ENCODE results near the gene IER5. TPM values are rescaled to one million over a fixed set of nuclear protein-coding genes. Genes with fewer than 3 reads are reported as not detected.

Gene IER5
- total and polyA plus RNA-seq, 2 donors (not counting 1 experiment from before 2014, with no cell fraction given): 19.1 to 42.8 TPM

DNA sequence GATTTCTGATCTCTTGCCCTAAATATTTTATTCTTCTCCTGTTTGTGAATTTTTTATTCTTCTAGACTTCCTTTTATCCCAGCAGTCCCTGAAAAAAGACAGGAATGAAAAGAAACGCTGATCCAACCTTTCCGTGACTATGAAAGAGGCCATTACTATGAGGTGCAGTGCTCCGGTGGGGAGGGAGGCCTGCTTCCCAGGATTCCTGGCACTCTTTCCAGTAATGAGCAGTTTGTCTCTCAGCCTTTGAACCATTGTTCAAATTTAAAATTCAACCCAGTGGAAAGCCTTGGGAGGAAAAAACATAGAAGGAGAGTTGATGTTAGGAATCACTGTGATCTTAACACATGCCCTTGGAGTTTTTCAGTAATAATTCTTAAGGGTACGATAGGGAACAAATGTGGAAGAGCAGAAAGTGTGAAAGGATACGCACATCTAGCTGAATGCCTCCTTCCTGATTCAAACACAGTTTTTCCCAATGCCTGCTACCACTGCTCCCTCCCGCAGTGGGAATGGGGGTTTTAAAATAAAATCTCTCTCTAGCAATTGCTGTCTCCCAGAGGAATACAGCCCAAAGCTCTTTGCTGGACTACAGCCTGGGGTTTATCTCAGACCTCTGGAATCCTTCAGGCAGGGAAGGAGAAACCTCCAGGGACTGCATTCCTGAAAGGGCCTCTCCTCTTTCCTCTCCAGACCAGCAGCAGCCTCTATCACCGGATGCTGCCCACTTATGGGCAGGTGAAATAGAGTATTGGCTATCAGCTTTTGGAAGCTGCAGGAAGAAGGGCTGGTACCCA lies 6.1 kb downstream of the IER5 start:
- Histone ChIP-seq H3K79me2 (ENCODE audit: control insufficient read depth, insufficient read depth, low read length) (peaks cover 43% of the 10 kb centered on the region), H3K4me2 (ENCODE audit: extremely low read depth, insufficient read depth, low read length) (peak overlapping the region; percentile 46), H3K9ac (ENCODE audit: insufficient read depth, low read length) (no peak overlapping the region), H3K9me3 (ENCODE audit: control insufficient read depth, insufficient read depth, low read depth, low read length) (no peaks in the 10 kb centered on the region), H2AFZ (ENCODE audit: low read length) (no peak overlapping the region), H3K27me3 (ENCODE audit: control insufficient read depth, insufficient read depth, low read length) (no peaks in the 10 kb centered on the region), H3K4me1 (ENCODE audit: control insufficient read depth, extremely low read depth, insufficient read depth, low read length) (peaks cover 46% of the 10 kb centered on the region), H3K4me3 (replicated peaks in 1 of 4; ENCODE audit: control extremely low read depth in 1 of 4, insufficient read depth in 1 of 4, low read depth in 3 of 4, low read length in 4 of 4) (peak overlapping the region in 1 of 4 experiments; percentile 5), H4K20me1 (ENCODE audit: control insufficient read depth, extremely low read depth, insufficient read depth, low read length) (peaks cover 6% of the 10 kb centered on the region), H3K36me3 (ENCODE audit: control insufficient read depth, insufficient read depth, low read length) (peaks cover 8% of the 10 kb centered on the region), H3K27ac (ENCODE audit: insufficient read depth, low read length) (peak overlapping the region; percentile 86)
- DNase-seq (ENCODE audit: low read depth in 2 of 2): peak; percentile 83 to 96
- TF ChIP-seq, protein P1, sequence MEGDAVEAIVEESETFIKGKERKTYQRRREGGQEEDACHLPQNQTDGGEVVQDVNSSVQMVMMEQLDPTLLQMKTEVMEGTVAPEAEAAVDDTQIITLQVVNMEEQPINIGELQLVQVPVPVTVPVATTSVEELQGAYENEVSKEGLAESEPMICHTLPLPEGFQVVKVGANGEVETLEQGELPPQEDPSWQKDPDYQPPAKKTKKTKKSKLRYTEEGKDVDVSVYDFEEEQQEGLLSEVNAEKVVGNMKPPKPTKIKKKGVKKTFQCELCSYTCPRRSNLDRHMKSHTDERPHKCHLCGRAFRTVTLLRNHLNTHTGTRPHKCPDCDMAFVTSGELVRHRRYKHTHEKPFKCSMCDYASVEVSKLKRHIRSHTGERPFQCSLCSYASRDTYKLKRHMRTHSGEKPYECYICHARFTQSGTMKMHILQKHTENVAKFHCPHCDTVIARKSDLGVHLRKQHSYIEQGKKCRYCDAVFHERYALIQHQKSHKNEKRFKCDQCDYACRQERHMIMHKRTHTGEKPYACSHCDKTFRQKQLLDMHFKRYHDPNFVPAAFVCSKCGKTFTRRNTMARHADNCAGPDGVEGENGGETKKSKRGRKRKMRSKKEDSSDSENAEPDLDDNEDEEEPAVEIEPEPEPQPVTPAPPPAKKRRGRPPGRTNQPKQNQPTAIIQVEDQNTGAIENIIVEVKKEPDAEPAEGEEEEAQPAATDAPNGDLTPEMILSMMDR (conservative IDR thresholded peaks at IDR 0.05 in 1 of 2, IDR thresholded peaks at IDR 0.05 in 1 of 2; ENCODE audit: low read depth in 1 of 2, low read length in 2 of 2): no peak
- no peak for TF ChIP-seq EZH2 (IDR thresholded peaks at IDR 0.05; ENCODE audit: low read length, missing control alignments)

DNA sequence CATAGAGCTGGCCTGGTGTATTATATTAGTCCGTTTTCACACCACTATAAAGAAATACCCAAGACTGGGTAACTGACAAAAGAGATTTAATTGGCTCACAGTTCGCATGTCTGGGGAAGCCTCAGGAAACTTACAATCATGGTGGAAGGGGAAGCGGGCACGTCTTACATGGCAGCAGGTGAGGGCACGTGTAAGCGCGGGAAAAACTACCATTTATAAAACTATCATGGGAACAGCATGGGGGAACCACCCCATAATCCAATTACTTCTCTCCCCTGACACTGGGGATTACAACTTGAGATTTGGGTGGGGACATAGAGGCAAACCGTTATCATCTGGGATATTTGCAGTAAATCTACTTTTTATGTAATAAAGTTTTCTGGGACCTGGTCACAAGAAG lies 6.8 kb downstream of the IER5 start:
- Histone ChIP-seq H2AFZ (ENCODE audit: low read length) (no peak overlapping the region), H3K9ac (ENCODE audit: insufficient read depth, low read length) (no peak overlapping the region), H4K20me1 (ENCODE audit: control insufficient read depth, extremely low read depth, insufficient read depth, low read length) (peaks cover 3% of the 10 kb centered on the region), H3K9me3 (ENCODE audit: control insufficient read depth, insufficient read depth, low read depth, low read length) (no peaks in the 10 kb centered on the region), H3K4me2 (ENCODE audit: extremely low read depth, insufficient read depth, low read length) (peak overlapping the region; percentile 76), H3K27me3 (ENCODE audit: control insufficient read depth, insufficient read depth, low read length) (no peaks in the 10 kb centered on the region), H3K79me2 (ENCODE audit: control insufficient read depth, insufficient read depth, low read length) (peaks cover 36% of the 10 kb centered on the region), H3K4me1 (ENCODE audit: control insufficient read depth, extremely low read depth, insufficient read depth, low read length) (peaks cover 52% of the 10 kb centered on the region), H3K27ac (ENCODE audit: insufficient read depth, low read length) (peak overlapping the region; percentile 86), H3K4me3 (replicated peaks in 1 of 4; ENCODE audit: control extremely low read depth in 1 of 4, insufficient read depth in 1 of 4, low read depth in 3 of 4, low read length in 4 of 4) (no peak overlapping the region), H3K36me3 (ENCODE audit: control insufficient read depth, insufficient read depth, low read length) (peaks cover 5% of the 10 kb centered on the region)
- TF ChIP-seq, protein P1 (conservative IDR thresholded peaks at IDR 0.05 in 1 of 2, IDR thresholded peaks at IDR 0.05 in 1 of 2; ENCODE audit: low read depth in 1 of 2, low read length in 2 of 2): no peak
- no peak for TF ChIP-seq EZH2 (IDR thresholded peaks at IDR 0.05; ENCODE audit: low read length, missing control alignments)
- DNase-seq (ENCODE audit: low read depth in 2 of 2): no peak

DNA sequence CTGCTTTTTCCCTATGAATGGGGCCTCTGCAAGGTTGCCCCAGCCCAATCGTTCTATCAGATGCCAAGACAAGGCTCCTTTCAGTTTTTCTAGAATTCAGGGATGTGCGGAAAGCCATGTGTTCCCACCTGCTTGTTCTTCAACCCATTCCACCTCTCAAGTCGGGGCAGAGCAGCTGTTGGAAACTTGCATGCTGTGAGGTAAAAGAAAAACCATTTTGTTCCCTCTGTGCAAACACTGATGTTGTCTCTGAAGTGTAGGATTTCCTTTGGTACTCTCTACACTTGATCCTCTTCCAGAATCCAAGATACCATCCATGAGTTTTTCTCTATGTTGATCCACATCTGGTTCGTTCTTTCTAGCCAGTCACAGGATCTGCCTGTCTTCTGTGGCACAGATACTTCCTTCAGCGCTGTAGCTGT lies 7.3 kb downstream of the IER5 start:
- TF ChIP-seq, protein P1 (conservative IDR thresholded peaks at IDR 0.05 in 1 of 2, IDR thresholded peaks at IDR 0.05 in 1 of 2; ENCODE audit: low read depth in 1 of 2, low read length in 2 of 2): no peak
- no peak for TF ChIP-seq EZH2 (IDR thresholded peaks at IDR 0.05; ENCODE audit: low read length, missing control alignments)
- H3K9ac ChIP-seq (ENCODE audit: insufficient read depth, low read length): peak overlapping the region; percentile 41
- peak overlapping the region; percentile 86 for H3K27ac ChIP-seq (ENCODE audit: insufficient read depth, low read length)
- H3K4me3 ChIP-seq (replicated peaks in 1 of 4; ENCODE audit: control extremely low read depth in 1 of 4, insufficient read depth in 1 of 4, low read depth in 3 of 4, low read length in 4 of 4): peak overlapping the region in 2 of 4 experiments; percentile 0 to 33
- H3K4me2 ChIP-seq (ENCODE audit: extremely low read depth, insufficient read depth, low read length): peak overlapping the region; percentile 76
- peaks cover 31% of the 10 kb centered on the region for H3K79me2 ChIP-seq (ENCODE audit: control insufficient read depth, insufficient read depth, low read length)
- no peak overlapping the region for H2AFZ ChIP-seq (ENCODE audit: low read length)
- H3K36me3 ChIP-seq (ENCODE audit: control insufficient read depth, insufficient read depth, low read length): peaks cover 5% of the 10 kb centered on the region
- H3K4me1 ChIP-seq (ENCODE audit: control insufficient read depth, extremely low read depth, insufficient read depth, low read length): peaks cover 58% of the 10 kb centered on the region
- no peak for DNase-seq (ENCODE audit: low read depth in 2 of 2)
- peaks cover 3% of the 10 kb centered on the region for H4K20me1 ChIP-seq (ENCODE audit: control insufficient read depth, extremely low read depth, insufficient read depth, low read length)
- H3K27me3 ChIP-seq (ENCODE audit: control insufficient read depth, insufficient read depth, low read length): no peaks in the 10 kb centered on the region
- no peaks in the 10 kb centered on the region for H3K9me3 ChIP-seq (ENCODE audit: control insufficient read depth, insufficient read depth, low read depth, low read length)
